ENCODE data around the gene NCCRP1.

NCCRP1 gene

DNA sequence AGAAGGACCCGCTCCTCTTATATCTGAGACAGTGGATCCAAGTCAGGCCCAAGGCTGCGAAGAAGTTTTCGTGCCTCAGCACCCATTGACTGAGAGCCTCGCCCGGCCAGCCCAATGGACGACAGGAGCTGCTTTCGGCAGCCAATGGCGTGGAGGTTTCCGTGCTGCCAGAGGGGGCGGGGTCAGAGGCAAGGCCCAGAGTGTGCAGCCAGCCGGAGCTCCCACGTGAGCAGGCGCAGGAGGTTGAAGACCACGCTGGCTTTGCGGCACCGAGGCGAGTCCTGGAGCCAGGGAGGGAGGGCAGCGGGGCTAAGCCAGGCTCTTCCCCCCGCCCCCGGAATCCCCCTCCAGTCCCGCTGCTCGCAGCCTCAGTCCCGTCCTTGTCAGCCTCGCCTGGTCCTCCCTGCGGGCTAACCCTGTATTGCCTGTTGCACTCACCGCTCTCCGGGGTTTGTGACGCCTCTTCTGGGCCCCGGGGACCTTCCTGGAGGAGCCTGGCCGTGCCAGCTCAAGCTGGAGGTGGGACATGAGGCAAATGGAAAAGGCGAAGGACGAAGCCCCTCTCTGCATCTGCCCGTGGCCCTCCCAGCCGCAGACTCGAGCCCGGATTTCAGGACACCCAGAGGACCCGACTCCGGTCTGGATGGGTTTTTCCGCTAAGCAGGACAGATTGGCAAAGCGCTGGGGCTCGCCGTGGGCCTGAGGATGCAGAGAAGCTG, 50.3 kb downstream of the NCCRP1 start:
- TF ChIP-seq, protein P1, sequence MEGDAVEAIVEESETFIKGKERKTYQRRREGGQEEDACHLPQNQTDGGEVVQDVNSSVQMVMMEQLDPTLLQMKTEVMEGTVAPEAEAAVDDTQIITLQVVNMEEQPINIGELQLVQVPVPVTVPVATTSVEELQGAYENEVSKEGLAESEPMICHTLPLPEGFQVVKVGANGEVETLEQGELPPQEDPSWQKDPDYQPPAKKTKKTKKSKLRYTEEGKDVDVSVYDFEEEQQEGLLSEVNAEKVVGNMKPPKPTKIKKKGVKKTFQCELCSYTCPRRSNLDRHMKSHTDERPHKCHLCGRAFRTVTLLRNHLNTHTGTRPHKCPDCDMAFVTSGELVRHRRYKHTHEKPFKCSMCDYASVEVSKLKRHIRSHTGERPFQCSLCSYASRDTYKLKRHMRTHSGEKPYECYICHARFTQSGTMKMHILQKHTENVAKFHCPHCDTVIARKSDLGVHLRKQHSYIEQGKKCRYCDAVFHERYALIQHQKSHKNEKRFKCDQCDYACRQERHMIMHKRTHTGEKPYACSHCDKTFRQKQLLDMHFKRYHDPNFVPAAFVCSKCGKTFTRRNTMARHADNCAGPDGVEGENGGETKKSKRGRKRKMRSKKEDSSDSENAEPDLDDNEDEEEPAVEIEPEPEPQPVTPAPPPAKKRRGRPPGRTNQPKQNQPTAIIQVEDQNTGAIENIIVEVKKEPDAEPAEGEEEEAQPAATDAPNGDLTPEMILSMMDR (IDR thresholded peaks at IDR 0.05; ENCODE audit: low read depth, low read length), result no peak
- Histone ChIP-seq H3K4me3 (ENCODE audit: low read depth, low read length) (no peak overlapping the region), H3K9me3 (ENCODE audit: severe bottlenecking) (no peaks in the 10 kb centered on the region), H3K27me3 (ENCODE audit: insufficient read depth, low read depth, severe bottlenecking) (no peaks in the 10 kb centered on the region), H3K36me3 (no peaks in the 10 kb centered on the region), H3K27ac (no peak overlapping the region)
- no peak for DNase-seq

DNA sequence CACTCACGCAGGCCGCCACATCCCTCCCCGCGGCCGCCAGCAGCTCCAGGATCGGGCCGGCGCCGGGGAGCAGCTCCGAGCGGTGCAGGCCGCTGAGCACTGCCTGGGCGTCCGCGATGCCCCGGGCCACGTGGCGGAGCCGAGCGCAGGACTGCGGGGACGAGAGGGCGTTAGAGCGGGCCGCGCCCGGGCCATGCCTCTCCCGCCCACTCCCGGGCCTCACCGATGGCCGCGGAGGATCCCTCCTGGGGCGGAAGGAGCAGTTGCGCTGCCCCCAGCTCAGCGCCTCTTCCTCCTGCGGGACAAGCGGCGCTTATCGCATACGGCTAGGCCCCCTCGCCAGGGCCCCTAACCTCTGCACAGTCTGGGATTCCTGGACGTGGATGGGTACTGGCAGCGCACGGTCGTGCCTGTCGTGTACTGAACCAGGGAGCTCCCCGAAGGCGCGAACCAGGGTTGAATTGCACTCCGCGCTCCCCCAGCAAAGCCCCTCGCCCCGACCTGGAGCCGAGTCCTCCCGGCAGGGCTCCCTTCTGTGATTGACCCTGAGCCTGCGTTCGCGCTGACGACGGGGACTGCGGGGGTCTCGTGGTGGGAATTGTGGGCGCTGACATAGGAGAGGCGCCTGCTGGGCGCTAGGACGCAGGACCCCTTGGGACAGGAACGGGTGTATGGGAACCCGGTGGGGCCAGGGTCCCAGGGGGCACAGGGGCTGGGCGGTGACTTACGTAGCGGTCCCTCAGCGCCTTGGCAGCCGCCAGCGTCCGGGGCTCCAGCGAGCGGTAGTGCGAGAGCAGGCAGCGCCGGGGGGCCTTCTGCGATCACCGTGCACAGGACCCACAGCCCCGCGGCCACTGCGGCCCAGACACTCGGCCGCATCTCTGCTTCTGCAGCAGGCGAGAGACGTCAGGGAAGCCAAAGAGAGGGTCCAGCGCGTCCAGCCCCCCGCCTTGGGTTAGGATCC, 51.2 kb downstream of the NCCRP1 start:
- TF ChIP-seq, protein P1 (IDR thresholded peaks at IDR 0.05; ENCODE audit: low read depth, low read length), result no peak
- Histone ChIP-seq H3K27me3 (ENCODE audit: insufficient read depth, low read depth, severe bottlenecking) (no peaks in the 10 kb centered on the region), H3K9me3 (ENCODE audit: severe bottlenecking) (no peaks in the 10 kb centered on the region), H3K4me3 (ENCODE audit: low read depth, low read length) (no peak overlapping the region), H3K27ac (no peak overlapping the region), H3K36me3 (no peaks in the 10 kb centered on the region)
- no peak for DNase-seq

GRCh38 chr19:39248806-39249205, 52.0 kb downstream of the NCCRP1 start, which contains the start of gene IFNL4:
IFNL4 (minus strand) TSS chr19:39248856.
- Histone ChIP-seq H3K27ac (no peak within 1 kb of the TSS), H3K9me3 (ENCODE audit: severe bottlenecking) (no peaks in the 10 kb centered on the region), H3K36me3 (no peaks in the 10 kb centered on the region), H3K27me3 (ENCODE audit: insufficient read depth, low read depth, severe bottlenecking) (no peaks in the 10 kb centered on the region), H3K4me3 (ENCODE audit: low read depth, low read length) (no peak within 1 kb of the TSS)
- DNase-seq, result no peak
- TF ChIP-seq, protein P1 (IDR thresholded peaks at IDR 0.05; ENCODE audit: low read depth, low read length), result no peak

DNA sequence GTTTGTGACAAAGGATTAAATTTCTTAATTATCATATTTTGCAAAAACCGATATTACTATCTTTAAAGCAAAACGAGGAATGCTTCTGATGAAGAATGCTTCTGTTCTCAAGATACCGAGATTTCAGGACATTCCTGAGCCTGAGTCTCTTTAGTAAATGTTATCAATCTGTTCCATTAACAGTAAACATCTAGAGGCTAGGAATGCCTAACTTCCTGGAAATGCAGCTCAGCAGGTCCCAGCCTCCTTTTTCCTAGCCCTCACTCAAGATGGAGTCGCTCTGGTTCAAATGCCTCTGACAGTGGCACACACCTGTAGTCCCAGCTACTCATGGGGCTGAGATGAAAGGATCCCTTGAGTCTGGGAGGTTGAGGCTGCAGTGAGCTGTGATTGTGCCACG, 54.3 kb downstream of the NCCRP1 start:
- no peak overlapping the region for H3K4me3 ChIP-seq (ENCODE audit: low read depth, low read length)
- no peak overlapping the region for H3K27ac ChIP-seq
- no peak for DNase-seq
- H3K27me3 ChIP-seq (ENCODE audit: insufficient read depth, low read depth, severe bottlenecking), result no peaks in the 10 kb centered on the region
- TF ChIP-seq, protein P1 (IDR thresholded peaks at IDR 0.05; ENCODE audit: low read depth, low read length), result no peak
- no peaks in the 10 kb centered on the region for H3K36me3 ChIP-seq
- H3K9me3 ChIP-seq (ENCODE audit: severe bottlenecking), result no peaks in the 10 kb centered on the region
